KOPT-K1 (cell line): ENCODE measurements around the gene HOXB3.

Source experiments
- H3K27ac ChIP-seq: fragments of 200-600 bp; sonication (generic); 2 replicates; pipeline ENCODE4 v1.5.1; 2016; ENCODE audit warnings: antibody characterized with exemption, mild to moderate bottlenecking, low read depth, low read length; ENCODE audit not compliant: poor library complexity, severe bottlenecking
- H3K36me3 ChIP-seq: fragments of 200-600 bp; sonication (generic); 2 replicates; pipeline ENCODE4 v1.5.1; 2017; ENCODE audit warnings: antibody characterized with exemption, mild to moderate bottlenecking, low read length, moderate library complexity; ENCODE audit not compliant: insufficient read depth
- H3K9me3 ChIP-seq: fragments of 200-600 bp; sonication (generic); 2 replicates; pipeline ENCODE4 v1.5.1; 2017; ENCODE audit warnings: antibody characterized with exemption, low read length, mild to moderate bottlenecking; ENCODE audit not compliant: insufficient read depth, poor library complexity, severe bottlenecking

The HOXB3 gene

DNA sequence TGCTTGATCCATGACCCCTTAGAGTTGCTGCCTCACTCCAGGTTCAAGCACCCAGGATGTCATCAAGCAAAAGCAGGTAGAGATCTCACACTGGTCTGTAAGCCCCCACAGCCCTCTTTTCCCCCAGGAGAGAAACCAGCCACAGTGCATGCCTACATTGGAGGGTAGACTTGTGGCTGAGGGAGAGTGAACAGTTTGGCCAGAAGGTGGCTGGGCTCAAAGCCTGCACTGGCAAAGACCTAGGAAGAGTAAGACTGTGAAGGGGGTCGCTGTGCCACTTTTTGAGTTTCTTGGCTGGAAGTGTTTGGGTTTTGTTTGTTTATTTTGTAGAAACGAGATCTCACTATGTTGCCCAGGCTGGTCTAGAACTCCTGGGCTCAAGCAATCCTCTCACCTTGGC, 87.7 kb downstream of the HOXB3 start:
- Histone ChIP-seq H3K9me3 (no peaks in the 10 kb centered on the region), H3K36me3 (no peaks in the 10 kb centered on the region), H3K27ac (no peak overlapping the region)

DNA sequence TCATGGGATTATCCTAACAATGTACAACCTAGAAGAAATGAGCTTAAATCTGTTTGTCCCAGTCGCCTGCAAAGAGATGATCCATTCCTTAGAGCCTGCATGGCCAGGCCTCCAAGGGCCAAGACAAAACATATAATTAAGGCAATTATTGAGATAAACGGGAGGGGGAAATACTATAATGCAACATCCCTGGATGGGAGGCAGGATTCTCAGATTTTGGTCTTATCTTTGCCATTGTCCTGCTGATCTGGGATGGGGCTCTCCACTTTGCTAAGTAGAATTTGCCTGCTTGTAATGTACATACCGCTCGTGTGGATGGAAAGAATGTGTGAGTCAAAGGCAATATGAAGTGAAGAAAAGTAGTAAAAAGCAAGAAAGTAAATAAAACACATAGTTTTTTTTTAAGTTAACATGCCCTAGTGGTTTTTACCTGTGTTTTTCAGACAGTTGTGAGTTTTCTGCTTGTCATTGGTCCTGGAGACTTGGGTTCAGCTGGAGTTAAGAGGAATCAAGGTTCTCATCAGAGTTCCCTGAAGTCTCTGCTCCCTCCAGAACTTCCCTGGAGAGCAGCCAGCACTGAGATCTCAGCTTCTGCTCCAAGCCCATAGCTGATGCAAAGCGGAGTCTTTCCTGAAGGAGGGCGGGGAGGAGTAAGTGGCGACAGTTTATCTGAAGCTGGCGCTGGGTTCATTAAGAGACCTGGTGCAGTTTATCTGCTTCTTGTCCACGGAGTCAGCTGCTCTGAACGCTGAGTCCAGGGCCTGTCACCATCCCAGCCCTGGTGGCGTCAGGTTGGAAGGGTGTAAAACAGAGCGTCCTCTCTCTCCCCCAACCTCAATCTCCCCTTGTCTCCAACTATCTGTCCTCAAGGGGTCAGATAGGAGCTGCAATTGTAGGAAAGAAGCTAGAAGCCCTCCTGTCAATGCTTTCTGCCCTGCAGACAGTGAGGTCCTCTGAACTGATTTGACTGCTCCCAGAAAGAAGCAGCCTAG, 89.3 kb downstream of the HOXB3 start:
- Histone ChIP-seq H3K36me3 (no peaks in the 10 kb centered on the region), H3K9me3 (no peaks in the 10 kb centered on the region), H3K27ac (no peak overlapping the region)

DNA sequence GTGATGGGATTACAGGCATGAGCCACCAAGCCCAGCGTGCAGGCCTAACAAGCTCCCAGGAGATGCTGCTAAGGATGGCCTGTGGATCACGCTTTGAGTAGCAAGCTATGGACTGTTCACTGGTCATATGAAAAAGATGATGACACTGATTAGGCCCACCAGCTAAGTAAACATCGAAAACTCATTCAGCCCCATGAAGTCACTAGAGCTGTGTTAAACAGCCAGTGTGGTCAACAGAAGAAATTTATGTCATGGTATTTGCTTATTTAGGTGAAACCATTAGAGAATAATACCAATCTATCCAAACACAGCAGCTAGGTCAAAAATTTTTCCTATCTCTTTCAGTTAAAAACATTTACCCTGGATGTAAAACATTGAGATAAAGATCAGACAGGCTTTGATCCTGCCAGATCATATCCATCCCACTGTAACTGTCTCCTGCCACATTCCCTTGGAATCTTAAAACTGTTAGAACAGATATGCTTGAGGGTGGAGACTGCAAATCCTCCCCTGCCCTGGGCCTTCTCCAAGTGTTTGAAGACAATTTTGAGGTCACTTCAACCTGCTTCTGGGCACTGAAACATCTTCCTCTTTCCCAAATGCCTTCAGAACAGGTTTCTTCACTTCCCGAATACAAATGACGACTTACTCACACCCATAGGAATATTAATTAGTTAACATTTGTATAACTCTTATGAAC, 90.2 kb downstream of the HOXB3 start:
- no peaks in the 10 kb centered on the region for H3K9me3 ChIP-seq

DNA sequence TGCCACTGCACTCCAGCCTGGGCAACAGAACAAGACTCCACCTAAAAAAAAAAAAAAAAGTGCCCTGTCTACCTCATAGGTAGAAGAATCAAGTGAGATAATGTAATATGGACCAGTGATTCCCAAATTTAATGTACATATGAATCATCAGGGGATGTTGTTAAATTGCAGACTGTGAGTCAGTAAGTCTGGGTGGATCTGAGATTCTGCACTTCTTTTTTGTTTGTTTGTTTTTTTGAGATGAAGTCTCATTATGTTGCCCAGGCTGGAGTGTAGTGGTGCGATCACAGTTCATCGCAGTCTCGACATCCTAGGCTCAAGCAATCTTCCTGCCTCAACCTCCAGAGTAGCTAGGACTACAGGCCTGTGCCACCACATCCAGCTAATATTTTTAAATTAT, 90.8 kb downstream of the HOXB3 start:
- no peaks in the 10 kb centered on the region for H3K36me3 ChIP-seq
- no peaks in the 10 kb centered on the region for H3K9me3 ChIP-seq
- H3K27ac ChIP-seq: no peak overlapping the region

More for the DNA sequence above, 90.2 kb downstream of the HOXB3 start:
- Histone ChIP-seq H3K36me3 (no peaks in the 10 kb centered on the region), H3K27ac (no peak overlapping the region)
